Hematopoietic multipotent progenitor cell treated with erythropoietin and hydrocortisone succinate and interleukin-3 and kit ligand, for 4 days (in vitro differentiated cells): ENCODE measurements around the gene OR5A2.
A peak's percentile ranks its signal among the peaks of the same experiment; 100 is the strongest.
"Not testable (repeated sequence)": the region's sequence is repeated elsewhere in the genome, so short reads cannot be mapped to it uniquely, and the experiment has no call there.

Experiments
- DNase-seq: peaks from one replicate; pipeline ENCODE4 v3.0.0-alpha.2; 2015

OR5A2 gene, protein sequence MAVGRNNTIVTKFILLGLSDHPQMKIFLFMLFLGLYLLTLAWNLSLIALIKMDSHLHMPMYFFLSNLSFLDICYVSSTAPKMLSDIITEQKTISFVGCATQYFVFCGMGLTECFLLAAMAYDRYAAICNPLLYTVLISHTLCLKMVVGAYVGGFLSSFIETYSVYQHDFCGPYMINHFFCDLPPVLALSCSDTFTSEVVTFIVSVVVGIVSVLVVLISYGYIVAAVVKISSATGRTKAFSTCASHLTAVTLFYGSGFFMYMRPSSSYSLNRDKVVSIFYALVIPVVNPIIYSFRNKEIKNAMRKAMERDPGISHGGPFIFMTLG

DNA sequence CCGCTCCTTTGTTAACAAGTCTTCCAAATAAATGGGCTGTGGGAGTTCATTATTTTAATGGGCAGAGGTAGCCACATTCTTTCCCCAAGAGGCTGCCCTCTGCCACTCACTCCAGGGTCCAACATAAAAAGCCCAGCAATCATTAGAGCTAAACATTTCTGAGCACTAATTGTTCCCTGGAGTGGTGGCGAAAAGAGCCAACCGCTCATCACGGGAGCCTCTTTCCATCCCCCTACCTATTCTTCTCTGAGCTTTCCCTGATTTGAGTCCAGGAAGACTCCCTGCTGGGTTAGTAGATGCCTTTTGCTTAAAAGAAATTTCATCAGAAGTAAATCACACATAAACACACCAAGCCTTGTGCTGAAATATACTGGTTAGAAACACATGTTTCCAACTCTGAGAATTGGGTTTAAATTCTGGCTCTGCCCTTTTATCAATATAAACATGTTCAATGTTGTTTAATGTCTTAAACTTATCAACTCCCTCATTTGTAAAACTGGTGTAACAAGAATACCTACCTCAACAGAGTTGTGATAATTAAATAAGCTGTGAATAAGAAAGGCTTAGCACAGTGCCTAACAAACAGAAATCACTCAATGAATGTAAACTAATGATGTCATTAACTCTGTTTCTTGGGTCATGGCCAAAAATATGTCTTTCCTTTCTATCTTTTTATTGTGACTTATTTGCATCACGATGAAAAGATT lies at the start of gene OR5A2:
Gene OR5A2, minus strand, starts transcription at position 53 of the 707 bp plus-strand sequence. CDS start 3,460 bp downstream, outside the sequence.
- no peak for DNase-seq

DNA sequence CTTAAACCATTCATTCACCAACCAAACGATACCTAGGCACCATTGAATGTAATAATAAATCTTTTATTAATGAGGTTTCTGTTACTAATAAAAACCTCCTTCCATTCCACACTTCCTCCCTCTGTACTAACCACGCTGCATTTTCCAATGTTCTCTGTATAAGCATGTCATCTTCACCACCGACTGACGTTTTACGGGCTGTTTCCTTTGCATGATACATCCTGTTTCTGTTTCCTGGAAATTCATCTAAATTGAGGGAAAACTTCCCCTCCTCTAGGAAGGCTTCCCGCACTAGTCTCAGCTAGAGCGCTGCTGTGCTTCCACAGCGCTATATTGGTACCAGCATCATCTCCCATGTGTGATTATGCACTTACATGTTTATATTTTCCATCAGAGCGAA lies 49.0 kb upstream of the OR5A2 start:
- DNase-seq: no peak

DNA sequence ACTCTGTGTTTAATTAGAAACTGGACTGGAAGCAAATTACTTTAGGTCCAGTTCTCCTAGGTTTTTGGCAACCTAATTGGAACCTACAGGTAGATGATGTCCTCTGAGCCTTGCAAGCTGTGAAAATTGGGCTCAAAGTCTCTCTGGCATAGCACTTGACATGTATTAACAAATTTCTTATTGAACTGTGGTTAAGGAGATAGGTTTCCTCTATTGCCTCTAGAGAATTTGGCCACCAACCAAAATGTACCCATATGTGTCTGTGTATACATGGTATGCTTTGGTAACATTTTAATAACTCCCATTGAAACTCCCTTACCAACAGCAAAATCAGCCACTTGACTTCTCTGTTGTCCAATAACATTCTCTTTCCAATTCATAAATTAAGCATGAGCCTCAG lies 46.8 kb upstream of the OR5A2 start, which contains the start of gene OR4D10:
Gene OR4D10, plus strand, starts transcription at position 301 of the 400 bp plus-strand sequence. CDS start 4,115 bp downstream, outside the sequence.
- no peak for DNase-seq

DNA sequence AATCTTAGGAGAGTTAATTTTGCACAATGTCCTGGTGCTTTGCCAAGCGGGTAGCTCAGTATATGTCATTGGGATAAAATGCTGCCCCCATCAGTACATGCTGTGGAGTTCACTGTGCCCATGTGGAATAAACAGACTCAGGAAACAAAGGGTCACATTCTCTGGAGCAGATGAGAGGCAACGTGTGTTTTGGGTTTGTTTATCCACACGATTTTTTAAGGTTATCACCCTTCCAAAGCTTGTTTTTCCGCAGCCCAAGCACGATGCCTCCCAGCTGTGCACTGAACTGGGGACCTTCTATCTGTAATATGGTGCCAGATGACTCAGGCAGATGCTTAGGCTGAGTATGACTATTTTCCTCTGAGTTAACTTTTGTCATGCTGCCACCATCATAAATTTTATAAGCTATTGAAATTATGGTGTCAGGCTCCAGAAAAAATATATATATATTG lies 37.0 kb upstream of the OR5A2 start:
- DNase-seq: no peak

DNA sequence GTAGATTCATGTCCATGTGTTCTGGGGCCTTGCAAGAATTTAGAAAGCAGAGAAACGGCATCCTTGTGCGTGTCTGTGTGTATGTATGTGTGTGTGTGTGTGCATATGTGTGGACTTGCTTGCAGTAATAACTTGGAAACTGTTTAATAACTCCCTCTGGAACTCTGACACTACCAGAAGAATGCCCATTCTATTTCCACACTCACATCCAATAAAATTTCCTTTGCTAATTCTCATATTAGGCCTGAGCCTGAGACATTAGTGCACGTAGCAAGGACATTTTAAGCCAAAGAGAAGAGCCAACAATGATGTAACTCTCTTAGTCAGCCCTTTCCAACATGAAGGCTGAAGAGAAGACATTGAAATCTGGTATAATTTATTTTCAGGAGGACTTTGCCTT lies 33.7 kb upstream of the OR5A2 start:
- DNase-seq: no peak

DNA sequence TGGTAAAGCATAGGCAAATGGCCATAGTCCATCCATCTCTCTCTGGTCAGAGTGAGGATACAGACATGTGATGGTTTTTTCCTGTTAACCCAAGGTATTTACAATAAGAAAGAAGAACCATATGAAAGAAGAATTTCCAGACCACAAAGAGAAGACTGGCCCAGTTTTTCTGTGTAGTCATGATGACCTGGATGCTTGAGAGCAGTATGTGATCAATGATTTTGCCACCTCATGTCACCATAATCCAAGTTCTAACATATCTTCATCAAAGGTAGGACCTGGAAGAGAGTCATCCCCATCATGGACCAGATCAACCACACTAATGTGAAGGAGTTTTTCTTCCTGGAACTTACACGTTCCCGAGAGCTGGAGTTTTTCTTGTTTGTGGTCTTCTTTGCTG lies 30.4 kb upstream of the OR5A2 start, which contains the start of gene OR4D6:
Gene OR4D6, plus strand, starts transcription at position 301 of the 400 bp plus-strand sequence. Its CDS starts 0 bp downstream, at position 301.
- DNase-seq: no peak

DNA sequence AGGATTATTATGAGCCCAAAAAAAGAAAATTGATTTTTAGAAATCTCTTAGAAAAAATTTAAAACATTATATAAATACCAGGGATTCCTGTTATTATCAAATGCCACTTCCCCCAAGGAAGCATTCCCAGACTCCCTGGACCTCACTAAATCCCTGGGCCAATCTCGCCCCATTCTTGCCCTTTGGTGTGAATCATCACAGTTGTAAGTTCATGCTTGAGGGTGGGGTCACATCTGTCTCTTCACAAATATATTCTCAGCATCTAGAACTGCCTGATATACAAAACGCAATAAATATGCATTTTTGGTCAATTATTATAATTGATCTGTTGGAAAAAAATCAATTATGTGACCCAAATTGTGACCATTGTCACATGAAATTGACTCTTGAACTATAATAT lies 22.3 kb upstream of the OR5A2 start:
- no peak for DNase-seq

DNA sequence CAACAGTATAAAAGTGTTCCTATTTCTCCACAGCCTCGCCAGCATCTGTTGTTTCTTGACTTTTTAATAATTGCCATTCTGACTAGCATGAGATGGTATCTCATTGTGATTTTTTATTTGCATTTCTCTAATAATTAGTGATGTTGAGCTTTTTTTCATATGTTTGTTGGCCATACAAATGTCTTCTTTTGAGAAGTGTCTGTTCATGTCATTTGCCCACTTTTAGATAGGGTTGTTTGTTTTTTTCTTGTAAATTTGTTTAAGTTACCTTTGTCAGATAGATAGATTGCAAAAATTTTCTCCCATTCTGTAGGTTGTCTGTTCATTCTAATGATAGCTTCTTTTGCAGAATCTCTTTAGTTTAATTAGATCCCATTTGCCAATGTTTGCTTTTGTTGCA lies 19.4 kb upstream of the OR5A2 start:
- DNase-seq: not testable (repeated sequence)

DNA sequence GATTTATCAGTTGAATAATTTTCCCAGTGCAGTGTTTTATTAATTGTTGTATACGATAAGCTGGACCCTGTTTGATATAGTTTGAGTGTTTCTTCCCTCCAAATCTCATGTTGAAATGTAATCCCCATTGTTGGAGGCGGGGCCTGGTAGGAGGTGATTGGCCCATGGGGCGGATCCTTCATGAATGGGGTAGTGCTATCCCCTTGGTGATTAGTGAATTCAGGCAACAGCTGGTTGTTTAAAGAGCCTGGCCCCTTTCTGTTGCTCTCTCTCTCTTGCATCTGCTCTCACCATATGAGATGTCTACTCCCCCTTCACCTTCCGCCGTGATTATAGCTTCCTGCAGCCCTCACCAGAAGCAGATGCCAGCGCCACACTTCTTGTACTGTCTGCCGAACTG lies 11.6 kb upstream of the OR5A2 start:
- DNase-seq: no peak

DNA sequence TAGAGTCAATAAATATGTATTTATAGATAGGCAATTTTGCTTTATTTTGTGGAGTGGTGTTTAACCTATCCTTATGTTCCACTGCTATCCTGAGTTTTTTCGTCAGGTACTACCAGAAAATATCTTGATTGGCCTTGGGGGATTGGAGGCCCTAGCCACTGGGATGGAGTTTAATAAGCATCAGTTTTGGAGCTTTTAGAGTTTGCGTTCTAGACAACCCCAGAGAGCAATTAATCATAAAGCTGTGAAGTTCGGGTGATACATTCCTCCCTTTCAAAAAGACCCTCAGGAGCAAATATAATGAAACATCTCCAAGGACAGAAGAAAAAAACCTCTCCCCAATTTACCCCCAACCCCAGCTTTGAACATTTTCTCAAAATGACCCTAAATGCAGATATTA lies 10.0 kb upstream of the OR5A2 start, which contains the start of gene OR5A1:
Gene OR5A1, plus strand, starts transcription at position 301 of the 400 bp plus-strand sequence. CDS start 6,700 bp downstream, outside the sequence.
- DNase-seq: no peak

DNA sequence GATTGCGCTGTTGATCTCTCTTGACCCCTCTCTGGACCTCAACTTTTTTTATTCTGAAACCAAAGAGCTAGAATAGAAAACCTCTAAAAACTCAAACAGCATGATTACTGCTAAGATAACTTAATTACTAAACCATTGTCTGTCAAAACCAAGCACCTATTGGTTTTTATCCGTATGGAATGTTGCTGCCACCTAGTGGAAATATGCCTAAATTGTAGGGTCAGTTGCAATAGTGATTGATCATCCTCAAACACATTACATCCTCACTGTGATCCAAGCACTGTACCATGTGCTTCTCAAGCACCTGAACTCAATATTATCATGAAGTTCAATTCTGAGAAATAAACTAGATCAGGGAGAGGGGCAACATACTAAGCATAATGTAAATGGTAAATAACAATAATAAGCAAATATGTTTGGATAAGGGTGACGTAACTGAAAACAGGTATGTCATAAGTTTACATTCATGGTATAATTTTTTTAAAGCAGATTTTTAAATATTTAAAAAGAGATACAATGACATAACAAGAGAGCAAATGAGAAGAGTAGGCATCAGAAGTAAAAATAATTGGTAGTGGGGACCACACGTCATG lies 3.8 kb upstream of the OR5A2 start:
- peak; percentile 81 for DNase-seq

DNA sequence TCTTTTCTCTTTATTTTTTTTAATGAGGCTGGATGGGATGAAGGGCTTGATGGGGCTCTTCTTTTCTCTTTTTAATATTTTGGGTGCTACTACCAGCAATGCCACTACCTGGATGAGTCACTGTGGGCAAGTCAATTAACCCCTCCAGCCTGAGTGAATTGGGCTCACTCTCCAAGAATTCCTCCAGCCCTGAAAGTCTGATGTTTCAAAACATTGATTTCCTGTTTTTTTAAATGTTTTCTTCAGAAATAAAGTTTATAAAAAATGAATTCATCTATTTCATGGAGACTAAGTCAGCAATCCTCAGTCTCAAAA lies 812 bp upstream of the OR5A2 start:
- DNase-seq: no peak

DNA sequence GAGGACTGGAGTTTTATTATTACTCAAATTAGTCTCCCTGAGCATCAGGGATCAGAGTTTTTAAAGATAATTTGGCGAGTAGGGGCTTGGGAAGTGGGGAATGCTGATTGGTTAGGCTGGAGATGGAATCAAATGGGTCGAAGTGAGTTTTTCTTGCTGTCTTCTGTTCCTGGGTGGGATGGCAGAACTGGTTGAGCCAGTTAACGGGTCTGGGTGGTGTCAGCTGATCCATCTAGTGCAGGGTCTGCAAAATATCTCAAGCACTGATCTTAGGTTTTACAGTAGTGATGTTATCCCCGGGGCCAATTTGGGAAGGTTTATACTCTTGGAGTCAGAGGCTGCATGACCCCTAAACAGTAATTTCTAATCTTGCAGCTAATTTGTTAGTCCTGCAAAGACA lies 1.1 kb downstream of the OR5A2 start:
- no peak for DNase-seq

DNA sequence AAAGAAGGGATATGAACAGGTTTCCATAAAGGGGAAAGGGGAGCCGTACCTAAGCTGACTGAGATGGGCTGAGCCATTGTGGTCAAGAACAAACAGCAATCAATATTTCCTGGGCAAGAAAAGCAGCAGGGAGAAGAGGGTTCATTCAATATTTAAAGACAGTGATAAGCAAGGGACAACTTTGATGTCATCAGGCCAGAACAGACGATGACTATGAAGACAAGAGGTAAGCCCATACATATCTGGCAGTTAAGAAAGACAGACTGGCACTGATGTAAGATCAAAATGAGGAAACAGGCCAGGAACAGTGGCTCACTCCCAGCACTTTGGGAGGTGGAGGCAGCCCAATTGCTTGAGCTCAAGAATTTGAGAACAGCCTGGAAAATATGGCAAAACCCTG lies 2.4 kb downstream of the OR5A2 start:
- no peak for DNase-seq

DNA sequence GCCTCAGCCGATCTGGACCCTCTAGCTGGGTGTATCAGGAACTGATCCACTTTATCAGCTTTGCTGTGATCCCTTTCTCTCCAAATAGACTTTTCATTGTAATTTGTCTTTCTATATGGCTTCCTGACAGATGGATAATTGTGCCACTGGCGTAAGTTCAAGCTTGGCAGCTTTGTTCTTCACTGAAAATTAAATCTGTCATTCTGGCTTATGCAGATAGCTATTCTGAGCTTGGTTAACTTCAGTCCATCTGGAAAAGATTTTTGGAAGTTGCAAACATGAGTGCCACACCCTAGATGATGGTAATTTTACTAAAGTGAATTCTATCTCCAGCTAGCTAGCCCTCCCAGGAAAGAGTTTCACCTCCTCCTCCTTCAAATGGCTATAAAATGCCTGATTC lies 8.1 kb downstream of the OR5A2 start:
- DNase-seq: no peak

DNA sequence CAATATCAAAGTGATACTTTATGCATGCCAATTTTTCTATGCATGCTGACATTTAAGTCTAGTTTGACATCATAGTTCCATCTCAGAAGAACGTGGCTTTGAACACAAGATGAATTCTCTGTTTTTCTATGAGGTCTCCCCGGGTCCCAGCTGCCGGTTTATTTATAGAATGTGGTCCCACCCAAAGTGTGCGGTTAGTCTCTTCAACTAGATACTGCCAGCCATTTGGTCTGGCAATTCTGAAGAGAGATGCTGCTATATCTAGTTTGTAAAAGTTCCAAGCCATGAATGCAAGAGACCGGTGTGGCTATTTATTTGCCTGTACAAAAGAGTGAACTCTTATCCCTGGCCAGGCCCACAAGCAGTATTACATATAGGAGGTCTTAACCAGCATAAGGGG lies 9.2 kb downstream of the OR5A2 start:
- peak; percentile 10 for DNase-seq

DNA sequence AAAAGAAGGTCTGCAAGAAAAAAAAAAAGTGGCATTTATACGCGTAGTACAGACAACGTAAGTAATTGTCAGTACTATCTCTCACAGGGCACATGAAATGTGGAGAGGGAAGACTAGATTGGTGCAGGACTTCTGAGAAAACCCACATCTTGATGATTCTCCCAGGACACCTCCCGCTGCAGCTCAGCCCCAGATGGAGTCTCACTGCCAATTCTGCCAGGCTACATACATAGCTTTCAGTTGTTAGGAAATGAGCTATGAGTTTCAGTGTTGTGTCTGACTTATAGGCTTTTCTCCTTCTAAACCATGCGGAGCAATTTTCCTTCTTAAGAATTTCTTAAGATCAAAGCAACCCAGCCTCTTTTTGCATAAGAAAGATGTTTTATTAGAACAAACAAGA lies 9.6 kb downstream of the OR5A2 start:
- peak; percentile 16 for DNase-seq

DNA sequence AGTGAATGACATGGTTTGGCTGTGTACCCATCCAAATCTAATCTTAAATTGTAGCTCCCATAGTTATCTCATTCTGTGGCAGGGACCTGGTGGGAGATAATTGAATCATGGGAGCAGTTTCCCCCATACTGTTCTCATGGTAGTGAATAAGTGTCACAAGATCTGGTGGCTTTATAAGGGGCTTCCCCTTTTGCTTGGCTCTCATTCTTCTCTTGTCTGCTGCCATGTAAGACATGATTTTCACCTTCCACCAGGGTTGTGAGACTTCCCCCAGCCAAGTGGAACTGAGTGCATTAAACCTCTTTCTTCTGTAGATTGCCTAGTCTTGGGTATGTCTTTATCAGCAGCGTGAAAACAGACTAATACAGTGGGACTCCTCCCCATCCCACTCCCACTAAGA lies 11.1 kb downstream of the OR5A2 start:
- DNase-seq: peak; percentile 13

DNA sequence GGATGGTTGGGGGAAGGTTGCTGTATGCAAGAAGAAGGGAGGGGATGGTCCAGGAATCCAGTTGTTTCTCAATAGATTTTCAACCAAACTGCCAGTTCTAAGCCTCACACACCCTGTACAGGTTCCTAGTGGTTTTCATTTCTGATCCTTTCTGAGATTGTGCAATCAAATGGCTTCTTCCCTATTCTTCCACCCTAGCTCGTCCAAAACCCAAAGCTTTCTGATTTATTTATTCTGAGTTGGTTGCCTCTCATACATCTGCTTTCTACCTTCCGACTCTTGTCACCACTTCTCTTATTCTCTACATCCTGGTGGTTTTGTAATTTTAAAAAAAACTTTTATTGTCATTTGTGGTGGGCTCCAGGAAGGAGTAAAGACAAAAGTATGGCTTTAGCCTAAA lies 12.6 kb downstream of the OR5A2 start:
- DNase-seq: peak; percentile 77

DNA sequence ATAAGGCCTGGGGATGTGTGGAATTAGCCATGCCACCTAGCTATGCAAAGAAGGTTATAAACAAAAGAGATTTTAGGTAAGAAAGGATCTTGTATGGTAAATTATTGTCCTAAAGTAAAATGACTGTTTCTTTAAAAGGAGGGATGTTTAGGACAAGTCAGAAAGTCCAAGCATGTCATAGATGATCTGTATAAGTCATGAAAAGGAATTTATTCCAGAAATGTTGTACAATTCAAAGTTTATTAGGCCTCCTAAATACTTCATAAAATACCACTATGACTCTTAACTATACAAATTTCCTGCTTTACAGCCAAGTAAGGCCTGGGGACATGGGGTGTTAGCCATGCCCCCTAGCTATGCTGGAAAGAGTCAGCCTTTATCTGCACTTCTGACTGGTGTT lies 22.7 kb downstream of the OR5A2 start:
- DNase-seq: peak; percentile 10

DNA sequence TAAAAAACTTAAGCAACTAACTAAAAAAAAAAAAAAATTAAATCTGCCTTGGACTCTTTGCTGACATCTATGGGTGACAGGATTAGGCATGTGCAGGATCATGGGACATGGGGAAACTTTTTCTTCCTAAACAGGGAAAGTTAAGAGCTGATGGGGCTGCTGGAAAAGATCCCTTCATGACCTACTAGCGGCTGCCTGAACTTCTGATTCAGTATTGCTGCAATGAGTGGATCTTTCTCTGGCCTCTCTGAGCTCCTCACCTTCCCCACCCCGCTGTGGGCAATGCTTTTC lies 25.0 kb downstream of the OR5A2 start:
- DNase-seq: no peak

DNA sequence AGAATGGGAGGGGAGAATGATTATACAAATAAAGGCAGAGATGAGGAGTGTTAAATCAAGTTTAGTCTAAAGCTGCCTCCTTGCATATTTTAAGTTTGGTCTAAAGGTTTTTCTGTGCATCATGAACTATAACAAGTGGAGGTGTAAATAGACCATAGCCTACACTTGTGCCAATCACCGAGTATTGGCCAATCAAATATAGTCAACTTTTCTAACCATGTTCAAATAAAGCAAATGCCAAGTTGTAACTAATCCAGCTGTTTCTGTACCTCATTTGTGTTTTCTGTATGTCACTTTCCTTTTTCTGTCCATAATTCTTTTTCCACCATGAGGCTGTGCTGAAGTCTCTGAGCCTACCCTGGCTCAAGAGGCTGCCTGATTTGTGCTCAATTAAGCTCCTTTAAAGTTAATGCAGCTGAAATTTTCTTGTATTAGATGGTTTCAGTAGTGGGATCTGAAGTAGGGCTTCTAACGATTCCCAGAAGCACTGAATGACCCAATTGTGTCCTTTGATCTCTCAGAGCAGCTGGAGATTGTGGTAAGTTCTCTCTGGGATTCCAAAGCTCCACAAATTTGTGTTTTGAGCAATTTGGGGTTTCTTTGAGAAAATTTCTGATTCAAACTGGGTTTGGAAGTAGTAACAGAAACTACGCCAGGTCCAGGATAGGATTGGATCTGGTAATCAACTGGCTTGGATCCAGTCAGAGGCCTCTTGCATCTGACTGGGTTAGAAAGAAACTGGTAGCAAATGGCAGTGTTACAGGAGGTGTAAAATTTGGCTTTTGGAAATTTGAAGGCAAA lies 25.6 kb downstream of the OR5A2 start:
- no peak for DNase-seq

DNA sequence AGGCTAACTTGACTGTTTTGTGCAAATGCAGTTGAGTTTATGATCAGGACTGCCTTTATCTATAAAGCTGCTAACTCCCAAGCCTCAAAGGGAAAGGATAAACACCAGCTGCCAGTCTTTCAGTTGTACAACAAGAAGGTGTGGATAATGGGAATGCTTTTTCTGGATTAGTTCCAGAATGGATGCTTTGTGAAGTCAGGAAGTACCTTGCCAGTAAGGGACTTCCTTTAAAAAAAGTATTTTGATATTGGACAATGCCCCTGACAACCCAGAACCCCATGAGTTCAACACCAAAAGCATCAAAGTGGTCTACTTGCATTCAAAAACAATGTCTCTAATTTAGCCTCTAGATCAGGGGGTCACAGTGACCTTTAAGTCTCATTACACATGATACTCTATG lies 32.0 kb downstream of the OR5A2 start:
- DNase-seq: no peak
